ENCODE measurements around the gene SERPINA1. TPM values are rescaled to one million over a fixed set of nuclear protein-coding genes. Genes with fewer than 3 reads are reported as not detected.

The SERPINA1 gene
- total RNA-seq, 1 experiment from 2014 or later, result 10.5 TPM

GRCh38 chr14:94427016-94427613, 38.7 kb upstream of the SERPINA1 start:
- Histone ChIP-seq H3K9me3 (ENCODE audit: low read length) (no peaks in the 10 kb centered on the region), H3K27me3 (ENCODE audit: low read length) (peaks cover 44% of the 10 kb centered on the region), H3K4me3 (ENCODE audit: low read length) (no peak overlapping the region), H3K9ac (ENCODE audit: low read length) (no peak overlapping the region), H2AFZ (ENCODE audit: low read length) (no peak overlapping the region), H3F3A (ENCODE audit: low read length, unreplicated experiment) (no peaks in the 10 kb centered on the region), H3K27ac (ENCODE audit: low read length) (no peak overlapping the region), H3K36me3 (ENCODE audit: low read depth, low read length) (no peaks in the 10 kb centered on the region), H3K4me1 (ENCODE audit: insufficient read depth, low read length) (no peaks in the 10 kb centered on the region), H4K20me1 (ENCODE audit: low read length) (no peaks in the 10 kb centered on the region), H3K79me2 (ENCODE audit: low read length) (no peaks in the 10 kb centered on the region), H3K4me2 (ENCODE audit: low read length) (no peak overlapping the region), H3K9me2 (replicated peaks; ENCODE audit: low read length) (no peaks in the 10 kb centered on the region)
- no TSS peak for BruUV-seq (replicated peaks)
- TF ChIP-seq EZH2phosphoT487 (IDR thresholded peaks at IDR 0.05; ENCODE audit: borderline replicate concordance, low read length) (no peak), CTCF (conservative IDR thresholded peaks at IDR 0.05; ENCODE audit: low read depth, low read length) (no peak), EZH2 (IDR thresholded peaks at IDR 0.05; ENCODE audit: low read length, unreplicated experiment) (no peak)
- ChIA-PET POLR2A (ENCODE audit: unreplicated experiment) (no interaction called here), CTCF (no interaction called here)
- intact Hi-C loops (cut with micrococcal nuclease), result no loop called here
- ATAC-seq, result no peak
- no peak for DNase-seq

DNA sequence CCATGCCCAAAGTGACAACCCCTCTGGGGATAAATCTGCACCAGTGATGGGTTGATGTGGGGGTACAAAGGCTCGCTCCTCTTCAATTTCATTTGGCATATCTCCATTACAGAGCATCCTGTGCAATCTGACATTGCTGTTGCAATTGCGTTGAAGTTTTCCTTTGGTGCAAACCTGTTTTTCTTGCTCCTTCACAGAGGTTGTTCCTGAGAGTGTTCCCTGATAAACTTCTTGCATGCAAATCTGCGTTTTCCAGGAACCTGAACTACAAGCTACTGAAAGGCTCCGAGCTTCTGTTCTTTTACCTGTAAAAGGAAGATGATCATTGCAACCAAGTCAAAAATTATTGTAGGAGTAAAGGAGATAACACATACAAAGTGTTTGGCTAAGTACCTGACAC, 38.1 kb upstream of the SERPINA1 start:
- H3K4me1 ChIP-seq (ENCODE audit: insufficient read depth, low read length), result no peaks in the 10 kb centered on the region
- H3F3A ChIP-seq (ENCODE audit: low read length, unreplicated experiment), result no peaks in the 10 kb centered on the region
- TF ChIP-seq EZH2 (IDR thresholded peaks at IDR 0.05; ENCODE audit: low read length, unreplicated experiment) (no peak), EZH2phosphoT487 (IDR thresholded peaks at IDR 0.05; ENCODE audit: borderline replicate concordance, low read length) (no peak), CTCF (conservative IDR thresholded peaks at IDR 0.05; ENCODE audit: low read depth, low read length) (no peak)
- ChIA-PET CTCF (no interaction called here), POLR2A (ENCODE audit: unreplicated experiment) (no interaction called here)
- H4K20me1 ChIP-seq (ENCODE audit: low read length), result no peaks in the 10 kb centered on the region
- no peak overlapping the region for H2AFZ ChIP-seq (ENCODE audit: low read length)
- DNase-seq (no peak), ATAC-seq (no peak)
- no peak overlapping the region for H3K4me3 ChIP-seq (ENCODE audit: low read length)
- peaks cover 44% of the 10 kb centered on the region for H3K27me3 ChIP-seq (ENCODE audit: low read length)
- intact Hi-C loops (cut with micrococcal nuclease), result no loop called here
- H3K79me2 ChIP-seq (ENCODE audit: low read length), result no peaks in the 10 kb centered on the region
- H3K27ac ChIP-seq (ENCODE audit: low read length), result no peak overlapping the region
- H3K36me3 ChIP-seq (ENCODE audit: low read depth, low read length), result no peaks in the 10 kb centered on the region
- no peak overlapping the region for H3K4me2 ChIP-seq (ENCODE audit: low read length)
- H3K9me2 ChIP-seq (replicated peaks; ENCODE audit: low read length), result no peaks in the 10 kb centered on the region
- no peaks in the 10 kb centered on the region for H3K9me3 ChIP-seq (ENCODE audit: low read length)
- H3K9ac ChIP-seq (ENCODE audit: low read length), result no peak overlapping the region
- BruUV-seq (replicated peaks), result no TSS peak

DNA sequence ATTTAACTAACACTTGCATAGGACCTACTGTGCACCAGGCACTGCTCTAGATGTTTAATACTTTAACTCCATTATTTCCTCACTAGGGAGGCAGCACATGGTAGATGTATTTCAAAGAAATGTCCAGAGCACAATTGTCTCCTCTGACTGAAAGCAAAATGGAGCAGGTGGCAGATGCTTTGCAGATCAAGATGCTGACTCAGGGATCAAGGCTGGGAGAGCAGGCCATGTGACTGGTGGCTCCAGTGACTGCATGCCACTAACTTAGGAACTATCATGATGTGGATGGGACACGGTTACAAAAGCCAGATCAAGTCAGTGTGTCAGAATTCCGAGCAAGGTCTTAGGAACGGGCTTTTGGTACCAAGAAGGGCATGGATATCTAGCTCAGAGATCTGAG, 36.0 kb upstream of the SERPINA1 start:
- Histone ChIP-seq H3K4me1 (ENCODE audit: insufficient read depth, low read length) (no peaks in the 10 kb centered on the region), H2AFZ (ENCODE audit: low read length) (no peak overlapping the region), H4K20me1 (ENCODE audit: low read length) (no peaks in the 10 kb centered on the region), H3F3A (ENCODE audit: low read length, unreplicated experiment) (no peaks in the 10 kb centered on the region), H3K27ac (ENCODE audit: low read length) (no peak overlapping the region), H3K79me2 (ENCODE audit: low read length) (no peaks in the 10 kb centered on the region), H3K36me3 (ENCODE audit: low read depth, low read length) (no peaks in the 10 kb centered on the region), H3K4me2 (ENCODE audit: low read length) (no peak overlapping the region), H3K27me3 (ENCODE audit: low read length) (peaks cover 42% of the 10 kb centered on the region), H3K9ac (ENCODE audit: low read length) (no peak overlapping the region), H3K9me3 (ENCODE audit: low read length) (no peaks in the 10 kb centered on the region), H3K9me2 (replicated peaks; ENCODE audit: low read length) (no peaks in the 10 kb centered on the region), H3K4me3 (ENCODE audit: low read length) (no peak overlapping the region)
- ATAC-seq, result no peak
- TF ChIP-seq EZH2 (IDR thresholded peaks at IDR 0.05; ENCODE audit: low read length, unreplicated experiment) (no peak), EZH2phosphoT487 (IDR thresholded peaks at IDR 0.05; ENCODE audit: borderline replicate concordance, low read length) (no peak), CTCF (conservative IDR thresholded peaks at IDR 0.05; ENCODE audit: low read depth, low read length) (no peak)
- no TSS peak for BruUV-seq (replicated peaks)
- ChIA-PET POLR2A (ENCODE audit: unreplicated experiment) (no interaction called here), CTCF (no interaction called here)
- no peak for DNase-seq
- intact Hi-C loops (cut with micrococcal nuclease), result no loop called here
